Endothelial cell of umbilical vein (primary cell): Measurements from ENCODE around the gene TNNT3. TPM values are rescaled to one million over a fixed set of nuclear protein-coding genes. Genes with fewer than 3 reads are reported as not detected.
A peak's percentile ranks its signal among the peaks of the same experiment; 100 is the strongest.

Experiments
- BruUV-seq: library from RNA; stranded (reverse); fragments of 400-500 nt; replicated peaks from 2 replicates; lab custom pipeline; 2021; lab: Mats Ljungman, UMichigan
- CTCF ChIA-PET: fragments of 300-600, 350-600 bp; sonication (Branson Sonifier 250); formaldehyde crosslinking; loops from one replicate; lab custom pipeline; 2021; ENCODE audit warnings: antibody characterized with exemption, inconsistent platforms; lab: Charles Lee
- POLR2A ChIA-PET: fragments of 300-600, 350-600 bp; sonication (Branson Sonifier 250); formaldehyde crosslinking; loops from one replicate; lab custom pipeline; 2021; ENCODE audit warnings: antibody characterized with exemption, inconsistent platforms; lab: Charles Lee
- DNase-seq: peaks from one replicate; pipeline ENCODE4 v3.0.0-alpha.2; 2011; ENCODE audit warnings: low read depth, low spot score
- FAIRE-seq: peaks from 2 replicates; lab custom pipeline; 2011; peaks lifted over from hg19 to GRCh38; lab: Jason Lieb, UNC
- H2AFZ ChIP-seq: 2 replicates; pipeline ENCODE4 v1.6.0; 2012; ENCODE audit warnings: low read depth, low read length, control low read depth, inconsistent platforms
- H3K27ac ChIP-seq: 2 replicates; pipeline ENCODE4 v1.5.1; 2011; ENCODE audit warnings: low read depth, mild to moderate bottlenecking, control low read depth, low read length, moderate library complexity; ENCODE audit not compliant: insufficient read depth
- H3K27me3 ChIP-seq, 2 experiments: 2 replicates each; pipeline versions ENCODE4 v1.6.0 to v1.6.1; 2011; ENCODE audit warnings: low read length in 2 of 2, mixed read lengths in 1 of 2; ENCODE audit not compliant: control insufficient read depth in 2 of 2, insufficient read depth in 2 of 2
- H3K36me3 ChIP-seq, 2 experiments: 2 replicates in 1 of 2; 3 replicates in 1 of 2; pipeline ENCODE4 v1.5.1; 2011; ENCODE audit warnings: low read length in 2 of 2, mild to moderate bottlenecking in 1 of 2, moderate library complexity in 1 of 2; ENCODE audit not compliant: control insufficient read depth in 2 of 2, insufficient read depth in 2 of 2; ENCODE audit errors: extremely low read depth in 1 of 2
- H3K4me1 ChIP-seq: 3 replicates; pipeline ENCODE4 v1.5.1; 2011; ENCODE audit warnings: mild to moderate bottlenecking, low read length; ENCODE audit not compliant: control insufficient read depth, insufficient read depth; ENCODE audit errors: extremely low read depth
- H3K4me2 ChIP-seq: 2 replicates; pipeline ENCODE4 v1.6.1; 2011; ENCODE audit warnings: low read length, control low read depth, mixed read lengths; ENCODE audit not compliant: insufficient read depth
- H3K4me3 ChIP-seq, 3 experiments: fragments of 200-600 bp in 1 of 3; sonication (generic), shearing (Covaris generic) in 1 of 3; replicated peaks in 1 of 3; 2 replicates each; pipeline ENCODE4 v1.5.1; 2011 to 2016; ENCODE audit warnings: control low read depth in 3 of 3, low read length in 3 of 3, mild to moderate bottlenecking in 2 of 3, inconsistent platforms in 1 of 3, low read depth in 1 of 3, moderate library complexity in 1 of 3; ENCODE audit not compliant: insufficient read depth in 1 of 3
- H3K79me2 ChIP-seq: 2 replicates; pipeline ENCODE4 v1.6.0; 2012; ENCODE audit warnings: low read length, inconsistent platforms; ENCODE audit not compliant: control insufficient read depth, insufficient read depth
- H3K9ac ChIP-seq: replicated peaks from 2 replicates; pipeline ENCODE3; 2011; ENCODE audit warnings: low read length, control low read depth; ENCODE audit not compliant: insufficient read depth; ENCODE audit errors: extremely low read depth
- H3K9me1 ChIP-seq: replicated peaks from 3 replicates; pipeline ENCODE4 v1.6.0; 2011; ENCODE audit warnings: mild to moderate bottlenecking, low read length; ENCODE audit not compliant: control insufficient read depth, insufficient read depth; ENCODE audit errors: extremely low read depth
- H3K9me3 ChIP-seq: replicated peaks from 2 replicates; pipeline ENCODE4 v1.5.1; 2012; ENCODE audit warnings: low read length, inconsistent platforms; ENCODE audit not compliant: control insufficient read depth, insufficient read depth
- H4K20me1 ChIP-seq: replicated peaks from 2 replicates; pipeline ENCODE3; 2011; ENCODE audit warnings: mild to moderate bottlenecking, low read length; ENCODE audit not compliant: control insufficient read depth, insufficient read depth; ENCODE audit errors: extremely low read depth
- CTCF ChIP-seq, 2 donors: IDR thresholded peaks; 1 replicate in 1 of 2; 2 replicates in 1 of 2; pipeline ENCODE4 v1.5.1; 2011; ENCODE audit warnings: low read length in 2 of 2, mild to moderate bottlenecking in 2 of 2, moderate library complexity in 2 of 2, control low read depth in 1 of 2, inconsistent platforms in 1 of 2, low read depth in 1 of 2; ENCODE audit not compliant: insufficient read depth in 1 of 2; ENCODE audit errors: extremely low read depth in 1 of 2
- EZH2 ChIP-seq: IDR thresholded peaks from 2 replicates; pipeline ENCODE4 v1.6.1; 2012; ENCODE audit warnings: borderline replicate concordance, low read depth, mild to moderate bottlenecking, moderate library complexity, low read length, inconsistent platforms; ENCODE audit not compliant: severe bottlenecking
- FOS ChIP-seq: IDR thresholded peaks from 2 replicates; pipeline ENCODE4 v1.6.1; 2011; ENCODE audit warnings: mild to moderate bottlenecking, low read length, moderate library complexity, borderline replicate concordance; ENCODE audit not compliant: insufficient read depth
- GATA2 ChIP-seq: IDR thresholded peaks from 2 replicates; pipeline ENCODE4 v1.7.0; 2011; ENCODE audit warnings: low read depth, mild to moderate bottlenecking, moderate library complexity, mixed read lengths, low read length; ENCODE audit not compliant: insufficient read length, insufficient read depth
- JUN ChIP-seq: IDR thresholded peaks from 2 replicates; pipeline ENCODE4 v1.6.1; 2011; ENCODE audit warnings: borderline replicate concordance, low read depth; ENCODE audit not compliant: insufficient read length, insufficient read depth
- MAX ChIP-seq: IDR thresholded peaks from 2 replicates; pipeline ENCODE4 v1.6.1; 2011; ENCODE audit not compliant: insufficient read depth, insufficient read length
- MYC ChIP-seq: IDR thresholded peaks from one replicate; pipeline ENCODE4 v1.6.1; 2011; ENCODE audit warnings: mild to moderate bottlenecking, low read depth, low read length
- POLR2A ChIP-seq: IDR thresholded peaks from 2 replicates; pipeline ENCODE4 v1.6.1; 2012; ENCODE audit warnings: low read depth, mild to moderate bottlenecking, control low read depth, low read length
- POLR2AphosphoS5 ChIP-seq: IDR thresholded peaks from 2 replicates; pipeline ENCODE4 v1.6.1; 2012; ENCODE audit warnings: low read depth, mild to moderate bottlenecking, control low read depth, low read length, moderate library complexity; ENCODE audit not compliant: insufficient read depth
- dilution Hi-C: fragments of 300-500 bp; cut with MboI; formaldehyde crosslinking; loops from one replicate; pipeline ENCODE4 v1.15.0; 2019; ENCODE audit warnings: low sequenced_read_pairs; ENCODE audit not compliant: extremely low pct_ligation_motif_present
- intact Hi-C: fragments of 100-400 bp; cut with micrococcal nuclease; formaldehyde crosslinking; loops from one replicate; pipeline ENCODE4 v1.10.0; 2022
- polyA plus RNA-seq, 4 experiments: library from polyadenylated mRNA; depleted of rRNA in 3 of 4; stranded (reverse) in 3 of 4; unstranded in 1 of 4; fragments of >200 nt; gene quantifications; 2 replicates each; pipeline versions ENCODE4 v1.2.1 to v1.2.3, GENCODE V29; 2011 to 2012; ENCODE audit warnings: missing spikeins in 1 of 4
- total RNA-seq: library from RNA; stranded (reverse); gene quantifications from 2 replicates; pipeline ENCODE4 v1.2.3, GENCODE V29; 2021

TNNT3 gene
- total and polyA plus RNA-seq, 2 donors (not counting 3 experiments of a cell fraction or from before 2014, with no cell fraction given) = not detected

- H2AFZ ChIP-seq = no peak overlapping the region
- no peaks in the 10 kb centered on the region for H3K79me2 ChIP-seq
- CTCF ChIA-PET = interaction anchor here (1.1 to 3.7 kb wide), 2 partner anchors 10 to 14 kb away, joined by 3 to 21 read pairs; no protein-coding TSS in a partner anchor
- DNase-seq (no peak), FAIRE-seq (no peak)
- no peaks in the 10 kb centered on the region for H3K9me3 ChIP-seq
- intact Hi-C loops = no loop called here
- H3K27ac ChIP-seq = no peak overlapping the region
- TF ChIP-seq FOS = no peak
- peak; percentile 21 for TF ChIP-seq EZH2
- no peaks in the 10 kb centered on the region for H3K36me3 ChIP-seq
- no peaks in the 10 kb centered on the region for H4K20me1 ChIP-seq
- POLR2A ChIA-PET = no interaction called here
- H3K9ac ChIP-seq = no peak overlapping the region
- no peak overlapping the region for H3K4me2 ChIP-seq
- H3K4me1 ChIP-seq = no peaks in the 10 kb centered on the region
- no peaks in the 10 kb centered on the region for H3K9me1 ChIP-seq
- H3K27me3 ChIP-seq = peaks cover 17 to 23% of the 10 kb centered on the region in 2 experiments
- no peak overlapping the region for H3K4me3 ChIP-seq
- dilution Hi-C loops = no loop called here
- BruUV-seq = no TSS peak
Observed at GRCh38 chr11:1896468-1896867, 23.0 kb upstream of the TNNT3 start.

GRCh38 chr11:1896923-1897322 lies 22.6 kb upstream of the TNNT3 start:
- H3K27me3 ChIP-seq = peaks cover 17 to 23% of the 10 kb centered on the region in 2 experiments
- H3K27ac ChIP-seq = no peak overlapping the region
- no peak overlapping the region for H3K4me2 ChIP-seq
- DNase-seq (no peak), FAIRE-seq (no peak)
- no peaks in the 10 kb centered on the region for H3K4me1 ChIP-seq
- H3K36me3 ChIP-seq = no peaks in the 10 kb centered on the region
- no peak overlapping the region for H3K9ac ChIP-seq
- no peak overlapping the region for H2AFZ ChIP-seq
- no TSS peak for BruUV-seq
- H4K20me1 ChIP-seq = no peaks in the 10 kb centered on the region
- ChIA-PET CTCF (interaction anchor here (1.1 to 3.7 kb wide), 2 partner anchors 9 to 14 kb away, joined by 3 to 21 read pairs; no protein-coding TSS in a partner anchor), POLR2A (no interaction called here)
- H3K4me3 ChIP-seq = no peak overlapping the region
- dilution Hi-C loops = no loop called here
- H3K9me3 ChIP-seq = no peaks in the 10 kb centered on the region
- no peaks in the 10 kb centered on the region for H3K79me2 ChIP-seq
- TF ChIP-seq JUN (no peak), POLR2AphosphoS5 (no peak), GATA2 (no peak), EZH2 (no peak), CTCF (IDR thresholded peaks at IDR 0.05; ENCODE audit: extremely low read depth in 1 of 2, insufficient read depth in 1 of 2, low read depth in 1 of 2, low read length in 2 of 2) (no peak), MYC (no peak), MAX (no peak), POLR2A (no peak)
- intact Hi-C loops = no loop called here
- no peaks in the 10 kb centered on the region for H3K9me1 ChIP-seq
